ENCODE data around the gene NFIB. TPM values are rescaled to one million over a fixed set of nuclear protein-coding genes. Genes with fewer than 3 reads are reported as not detected.

NFIB gene
- polyA plus RNA-seq, 1 of the 3 experiments (the other 2 are of a cell fraction): 9.2 TPM

DNA sequence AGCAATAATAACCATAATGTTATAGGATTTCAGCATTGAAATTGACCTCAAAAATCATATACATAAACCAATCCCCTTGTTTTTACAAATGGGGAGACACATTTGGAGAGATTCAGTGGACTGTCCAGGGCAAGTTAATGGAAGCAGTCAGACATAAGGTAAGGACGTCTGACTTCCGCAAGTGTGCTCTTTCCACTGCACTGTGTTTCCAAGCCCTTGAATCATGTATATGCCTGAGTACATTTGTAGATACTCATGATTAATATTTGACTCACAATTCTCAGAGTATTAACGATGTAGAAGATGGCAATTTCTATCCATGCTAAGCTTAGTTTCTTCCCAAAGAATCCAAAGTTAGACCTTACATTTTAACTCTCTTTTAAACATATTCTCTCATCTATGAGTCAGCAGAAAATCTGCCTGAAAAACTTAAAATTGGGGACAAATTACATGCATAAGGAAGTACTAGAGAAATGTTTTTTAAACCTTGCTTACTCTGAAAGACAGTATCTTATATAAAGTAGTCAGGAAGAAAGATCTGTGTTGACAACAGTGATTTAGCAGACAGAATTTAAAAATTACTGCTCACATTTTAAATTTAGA, 165.3 kb downstream of the NFIB start:
- no peaks in the 10 kb centered on the region for H3K9me2 ChIP-seq
- no peak for DNase-seq
- peaks cover 21 to 32% of the 10 kb centered on the region in 2 experiments for H3K36me3 ChIP-seq (replicated peaks in 1 of 2; ENCODE audit: control insufficient read depth in 1 of 2, insufficient read depth in 2 of 2, low read length in 1 of 2)
- H2AFZ ChIP-seq (ENCODE audit: low read depth): no peak overlapping the region
- POLR2A ChIA-PET: no interaction called here
- no peaks in the 10 kb centered on the region for H3F3A ChIP-seq (replicated peaks; ENCODE audit: insufficient read depth)
- no peak overlapping the region for H3K4me2 ChIP-seq
- WGBS (ENCODE audit: low lambda C conversion rate): 72% methylated on average over 3 of the region's 3 CpGs
- CTCF ChIA-PET: no interaction called here
- no peak overlapping the region for H3K4me3 ChIP-seq (ENCODE audit: low read depth in 2 of 2, low read length in 1 of 2)
- no peaks in the 10 kb centered on the region for H3K9me3 ChIP-seq
- H3K9ac ChIP-seq: no peak overlapping the region
- peaks cover 6 to 7% of the 10 kb centered on the region in 2 experiments; a peak in 2 of 4 replicates for H3K4me1 ChIP-seq (ENCODE audit: control insufficient read depth in 1 of 2, insufficient read depth in 2 of 2, low read depth in 1 of 2, low read length in 1 of 2)
- no peaks in the 10 kb centered on the region for H3K79me2 ChIP-seq (ENCODE audit: insufficient read depth)
- TF ChIP-seq, protein P1, sequence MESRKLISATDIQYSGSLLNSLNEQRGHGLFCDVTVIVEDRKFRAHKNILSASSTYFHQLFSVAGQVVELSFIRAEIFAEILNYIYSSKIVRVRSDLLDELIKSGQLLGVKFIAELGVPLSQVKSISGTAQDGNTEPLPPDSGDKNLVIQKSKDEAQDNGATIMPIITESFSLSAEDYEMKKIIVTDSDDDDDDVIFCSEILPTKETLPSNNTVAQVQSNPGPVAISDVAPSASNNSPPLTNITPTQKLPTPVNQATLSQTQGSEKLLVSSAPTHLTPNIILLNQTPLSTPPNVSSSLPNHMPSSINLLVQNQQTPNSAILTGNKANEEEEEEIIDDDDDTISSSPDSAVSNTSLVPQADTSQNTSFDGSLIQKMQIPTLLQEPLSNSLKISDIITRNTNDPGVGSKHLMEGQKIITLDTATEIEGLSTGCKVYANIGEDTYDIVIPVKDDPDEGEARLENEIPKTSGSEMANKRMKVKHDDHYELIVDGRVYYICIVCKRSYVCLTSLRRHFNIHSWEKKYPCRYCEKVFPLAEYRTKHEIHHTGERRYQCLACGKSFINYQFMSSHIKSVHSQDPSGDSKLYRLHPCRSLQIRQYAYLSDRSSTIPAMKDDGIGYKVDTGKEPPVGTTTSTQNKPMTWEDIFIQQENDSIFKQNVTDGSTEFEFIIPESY (IDR thresholded peaks at IDR 0.05; ENCODE audit: borderline replicate concordance, low read depth): no peak
- TF ChIP-seq, protein P2, sequence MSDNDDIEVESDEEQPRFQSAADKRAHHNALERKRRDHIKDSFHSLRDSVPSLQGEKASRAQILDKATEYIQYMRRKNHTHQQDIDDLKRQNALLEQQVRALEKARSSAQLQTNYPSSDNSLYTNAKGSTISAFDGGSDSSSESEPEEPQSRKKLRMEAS (IDR thresholded peaks at IDR 0.05; ENCODE audit: low read depth): no peak
- TF ChIP-seq GATA2 (CRISPR knock-in tag; IDR thresholded peaks at IDR 0.05) (no peak), EP300 (IDR thresholded peaks at IDR 0.05; ENCODE audit: borderline replicate concordance in 1 of 2, low read depth in 1 of 2, low read length in 1 of 2) (no peak), CHD2 (IDR thresholded peaks at IDR 0.05; ENCODE audit: low read length, partially characterized antibody) (no peak), YY1 (IDR thresholded peaks at IDR 0.05; ENCODE audit: low read depth) (no peak), FOXM1 (IDR thresholded peaks at IDR 0.05; ENCODE audit: low read depth) (no peak), SIN3A (IDR thresholded peaks at IDR 0.05; ENCODE audit: borderline replicate concordance, low read depth, low read length) (no peak), FOSL2 (IDR thresholded peaks at IDR 0.05; ENCODE audit: borderline replicate concordance, low read depth) (no peak), POLR2AphosphoS5 (IDR thresholded peaks at IDR 0.05; ENCODE audit: low read depth, low read length) (no peak), TCF12 (IDR thresholded peaks at IDR 0.05) (no peak), RFX5 (IDR thresholded peaks at IDR 0.05; ENCODE audit: low read length) (no peak)
- TF ChIP-seq, protein P3, sequence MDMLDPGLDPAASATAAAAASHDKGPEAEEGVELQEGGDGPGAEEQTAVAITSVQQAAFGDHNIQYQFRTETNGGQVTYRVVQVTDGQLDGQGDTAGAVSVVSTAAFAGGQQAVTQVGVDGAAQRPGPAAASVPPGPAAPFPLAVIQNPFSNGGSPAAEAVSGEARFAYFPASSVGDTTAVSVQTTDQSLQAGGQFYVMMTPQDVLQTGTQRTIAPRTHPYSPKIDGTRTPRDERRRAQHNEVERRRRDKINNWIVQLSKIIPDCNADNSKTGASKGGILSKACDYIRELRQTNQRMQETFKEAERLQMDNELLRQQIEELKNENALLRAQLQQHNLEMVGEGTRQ (IDR thresholded peaks at IDR 0.05; ENCODE audit: borderline replicate concordance, low read depth, low read length): no peak
- TF ChIP-seq, protein P4, sequence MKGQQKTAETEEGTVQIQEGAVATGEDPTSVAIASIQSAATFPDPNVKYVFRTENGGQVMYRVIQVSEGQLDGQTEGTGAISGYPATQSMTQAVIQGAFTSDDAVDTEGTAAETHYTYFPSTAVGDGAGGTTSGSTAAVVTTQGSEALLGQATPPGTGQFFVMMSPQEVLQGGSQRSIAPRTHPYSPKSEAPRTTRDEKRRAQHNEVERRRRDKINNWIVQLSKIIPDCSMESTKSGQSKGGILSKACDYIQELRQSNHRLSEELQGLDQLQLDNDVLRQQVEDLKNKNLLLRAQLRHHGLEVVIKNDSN (IDR thresholded peaks at IDR 0.05; ENCODE audit: borderline replicate concordance, low read depth): no peak
- H3K27me3 ChIP-seq (ENCODE audit: insufficient read depth): no peaks in the 10 kb centered on the region
- H3K27ac ChIP-seq (ENCODE audit: low read depth in 2 of 2, low read length in 1 of 2): peak overlapping the region in 1 of 2 experiments; percentile 6; a peak in 1 of 4 replicates
- no peaks in the 10 kb centered on the region for H4K20me1 ChIP-seq (ENCODE audit: insufficient read depth)

Data from SK-N-SH (cell line).